Measurements from ENCODE around the gene CD72. TPM values are rescaled to one million over a fixed set of nuclear protein-coding genes. Genes with fewer than 3 reads are reported as not detected.

Gene CD72
- total RNA-seq, 1 donor from 2014 or later = 0.79 TPM

DNA sequence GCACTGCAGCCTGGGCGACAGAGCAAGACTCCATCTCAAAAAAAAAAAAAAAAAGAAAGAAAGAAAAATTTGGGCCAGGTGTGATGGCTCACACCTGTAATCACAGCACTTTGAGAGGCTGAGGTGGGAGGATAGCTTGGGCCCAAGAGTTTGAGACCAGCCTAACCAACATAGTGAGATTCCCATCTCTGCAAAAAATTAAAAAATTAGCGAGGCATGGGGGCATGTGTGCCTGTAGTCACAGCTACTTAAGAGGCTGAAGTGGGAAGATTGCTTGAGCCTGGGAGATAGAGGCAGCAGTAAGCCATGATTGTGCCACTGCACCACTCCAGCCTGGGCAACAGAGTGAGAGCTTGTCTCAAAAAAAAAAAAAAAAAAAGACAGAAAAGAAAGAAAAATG, 35.4 kb upstream of the CD72 start:
- H3K36me3 ChIP-seq (ENCODE audit: control insufficient read depth, insufficient read depth, low read length) = no peaks in the 10 kb centered on the region
- no peak for TF ChIP-seq CTCF (IDR thresholded peaks at IDR 0.05; ENCODE audit: insufficient read depth, low read length, severe bottlenecking)
- FAIRE-seq (no peak), DNase-seq (ENCODE audit: low read depth) (no peak)
- H3K4me3 ChIP-seq (ENCODE audit: low read depth, low read length) = no peak overlapping the region
- H3K27me3 ChIP-seq (ENCODE audit: control insufficient read depth, insufficient read depth, low read length) = no peaks in the 10 kb centered on the region

GRCh38 chr9:35652829-35653209, 34.6 kb upstream of the CD72 start:
- FAIRE-seq (no peak), DNase-seq (ENCODE audit: low read depth) (no peak)
- H3K36me3 ChIP-seq (ENCODE audit: control insufficient read depth, insufficient read depth, low read length) = no peaks in the 10 kb centered on the region
- H3K27me3 ChIP-seq (ENCODE audit: control insufficient read depth, insufficient read depth, low read length) = no peaks in the 10 kb centered on the region
- H3K4me3 ChIP-seq (ENCODE audit: low read depth, low read length) = no peak overlapping the region
- TF ChIP-seq CTCF (IDR thresholded peaks at IDR 0.05; ENCODE audit: insufficient read depth, low read length, severe bottlenecking) = no peak

DNA sequence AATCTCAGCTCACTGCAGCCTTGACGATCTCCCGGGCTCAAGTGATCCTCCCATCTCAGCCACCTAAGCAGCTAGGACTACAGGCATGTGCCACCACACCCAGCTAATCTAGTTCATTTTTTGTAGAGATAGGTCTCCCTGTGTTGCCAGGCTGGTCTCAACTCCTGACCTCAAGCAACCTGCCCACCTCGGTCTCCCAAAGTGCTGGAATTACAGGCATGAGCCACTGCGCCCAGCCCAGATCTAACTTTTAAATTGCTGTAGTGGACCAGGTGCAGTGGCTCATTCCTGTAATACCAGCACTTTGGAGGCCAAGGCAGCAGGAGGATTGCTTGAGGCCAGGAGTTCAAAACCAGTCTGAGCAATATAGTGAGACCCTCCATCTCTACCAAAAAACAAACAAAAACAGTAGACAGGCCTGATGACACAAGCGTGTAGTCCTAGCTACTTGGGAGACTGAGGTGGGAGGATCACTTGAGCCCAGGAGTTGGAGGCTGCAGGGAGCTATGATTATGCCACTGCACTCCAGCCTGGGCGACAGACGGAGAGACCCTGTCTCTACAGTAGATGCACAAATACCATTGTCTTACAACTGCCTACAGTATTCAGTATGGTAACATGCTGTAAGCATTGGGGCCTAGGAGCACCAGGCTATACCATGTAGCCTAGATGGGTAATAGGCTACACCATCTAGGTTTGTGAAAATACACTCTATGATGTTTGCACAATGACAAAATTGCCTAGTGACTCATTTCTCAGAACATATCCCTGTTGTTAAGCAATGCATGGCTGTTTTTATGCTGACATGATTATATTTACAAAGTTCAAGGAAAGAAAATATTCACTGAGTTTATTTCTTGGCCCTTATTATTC, 34.0 kb upstream of the CD72 start:
- no peaks in the 10 kb centered on the region for H3K27me3 ChIP-seq (ENCODE audit: control insufficient read depth, insufficient read depth, low read length)
- peak; percentile 93 for DNase-seq (ENCODE audit: low read depth)
- FAIRE-seq = no peak
- no peak for TF ChIP-seq CTCF (IDR thresholded peaks at IDR 0.05; ENCODE audit: insufficient read depth, low read length, severe bottlenecking)
- no peaks in the 10 kb centered on the region for H3K36me3 ChIP-seq (ENCODE audit: control insufficient read depth, insufficient read depth, low read length)
- H3K4me3 ChIP-seq (ENCODE audit: low read depth, low read length) = no peak overlapping the region

- FAIRE-seq (no peak), DNase-seq (ENCODE audit: low read depth) (no peak)
- no peak within 1 kb of the TSS for H3K4me3 ChIP-seq (ENCODE audit: low read depth, low read length)
- no peaks in the 10 kb centered on the region for H3K36me3 ChIP-seq (ENCODE audit: control insufficient read depth, insufficient read depth, low read length)
- no peaks in the 10 kb centered on the region for H3K27me3 ChIP-seq (ENCODE audit: control insufficient read depth, insufficient read depth, low read length)
- TF ChIP-seq CTCF (IDR thresholded peaks at IDR 0.05; ENCODE audit: insufficient read depth, low read length, severe bottlenecking) = no peak
Measured at GRCh38 chr9:35650341-35651158, 32.3 kb upstream of the CD72 start, which contains the start of gene SIT1. Gene SIT1, minus strand, starts transcription at chr9:35650931. Its CDS starts 78 bp downstream, at chr9:35650853.

DNA sequence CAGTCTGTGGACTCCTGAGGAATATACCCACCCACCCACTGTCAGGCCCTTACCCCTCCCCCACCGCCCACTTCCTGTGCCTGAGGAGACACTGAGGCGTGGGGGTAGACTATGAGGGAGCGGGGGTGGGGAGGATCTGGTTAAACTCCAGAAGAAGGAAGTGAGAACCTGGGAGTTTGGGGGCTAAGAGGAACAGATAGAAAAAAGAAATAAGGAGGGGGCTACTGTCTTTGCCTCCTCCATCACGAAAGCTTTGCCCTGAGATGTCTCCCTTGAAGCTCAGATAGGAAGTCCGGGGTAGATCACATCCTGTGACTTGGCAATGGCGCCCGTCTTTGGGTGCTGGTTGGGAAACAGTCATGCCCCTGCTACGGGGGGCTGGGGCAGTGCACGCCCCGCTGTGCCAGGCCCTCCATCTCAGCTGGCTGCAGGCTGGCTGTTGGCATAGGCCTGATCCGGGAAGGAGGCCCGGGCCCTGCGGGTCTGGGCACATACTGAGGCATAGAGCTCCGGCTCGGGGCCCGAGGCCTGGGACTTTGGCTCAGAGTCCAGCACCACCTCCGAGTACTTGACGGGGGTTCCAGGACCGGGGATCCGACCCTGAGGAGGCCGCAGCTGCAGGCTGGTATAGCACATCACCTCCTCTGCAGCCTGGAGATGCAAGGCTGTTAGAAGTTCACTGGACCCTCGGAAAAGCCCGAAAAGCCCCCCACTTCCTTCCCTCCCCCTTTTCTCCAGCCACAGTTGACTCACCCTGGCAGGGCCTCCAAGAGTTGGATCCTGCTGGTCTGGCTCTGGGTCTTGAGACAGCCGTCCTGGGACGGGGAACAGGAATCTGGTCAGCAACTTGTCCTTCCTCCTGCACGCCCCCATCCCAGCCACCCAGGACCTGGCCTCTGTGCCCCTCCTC, 31.5 kb upstream of the CD72 start:
- DNase-seq (ENCODE audit: low read depth) = no peak
- Histone ChIP-seq H3K27me3 (ENCODE audit: control insufficient read depth, insufficient read depth, low read length) (no peaks in the 10 kb centered on the region), H3K36me3 (ENCODE audit: control insufficient read depth, insufficient read depth, low read length) (no peaks in the 10 kb centered on the region), H3K4me3 (ENCODE audit: low read depth, low read length) (no peak overlapping the region)
- FAIRE-seq = no peak
- no peak for TF ChIP-seq CTCF (IDR thresholded peaks at IDR 0.05; ENCODE audit: insufficient read depth, low read length, severe bottlenecking)

Data from bronchial epithelial cell (primary cell).